ENCODE data around the gene PRUNE1.

The PRUNE1 gene

GRCh38 chr1:151008244-151009205, at the start of gene PRUNE1:
Gene PRUNE1 (plus strand): TSS chr1:151008449. CDS start chr1:151008633, 184 bp downstream.
- DNase-seq (ENCODE audit: low read depth in 2 of 2, low spot score in 1 of 2), result peak; percentile 92 to 95

- no peak for DNase-seq (ENCODE audit: low read depth in 2 of 2, low spot score in 1 of 2)
Measured at GRCh38 chr1:150960646-150961045, 47.6 kb upstream of the PRUNE1 start.

GRCh38 chr1:150961756-150962155, 46.5 kb upstream of the PRUNE1 start:
- no peak for DNase-seq (ENCODE audit: low read depth in 2 of 2, low spot score in 1 of 2)

GRCh38 chr1:150963321-150964163, 44.7 kb upstream of the PRUNE1 start:
- no peak for DNase-seq (ENCODE audit: low read depth in 2 of 2, low spot score in 1 of 2)

- DNase-seq (ENCODE audit: low read depth in 2 of 2, low spot score in 1 of 2), result no peak
Measured at GRCh38 chr1:150964164-150964489, 44.1 kb upstream of the PRUNE1 start.

- no peak for DNase-seq (ENCODE audit: low read depth in 2 of 2, low spot score in 1 of 2)
Measured at GRCh38 chr1:150965605-150966004, 42.6 kb upstream of the PRUNE1 start.

- DNase-seq (ENCODE audit: low read depth in 2 of 2, low spot score in 1 of 2), result no peak
Measured at GRCh38 chr1:150966011-150966410, 42.2 kb upstream of the PRUNE1 start.

GRCh38 chr1:150967936-150968335, 40.3 kb upstream of the PRUNE1 start:
- DNase-seq (ENCODE audit: low read depth in 2 of 2, low spot score in 1 of 2), result no peak

- DNase-seq (ENCODE audit: low read depth in 2 of 2, low spot score in 1 of 2), result no peak
Measured at GRCh38 chr1:150968491-150968890, 39.8 kb upstream of the PRUNE1 start.

GRCh38 chr1:150969626-150970025, 38.6 kb upstream of the PRUNE1 start:
- no peak for DNase-seq (ENCODE audit: low read depth in 2 of 2, low spot score in 1 of 2)

GRCh38 chr1:150970808-150971582, 37.3 kb upstream of the PRUNE1 start:
- DNase-seq (ENCODE audit: low read depth in 2 of 2, low spot score in 1 of 2), result no peak

GRCh38 chr1:150971583-150972416, 36.4 kb upstream of the PRUNE1 start:
- DNase-seq (ENCODE audit: low read depth in 2 of 2, low spot score in 1 of 2), result no peak

- DNase-seq (ENCODE audit: low read depth in 2 of 2, low spot score in 1 of 2), result no peak
Measured at GRCh38 chr1:150972417-150972940, 35.8 kb upstream of the PRUNE1 start.

GRCh38 chr1:150973258-150973835, 34.9 kb upstream of the PRUNE1 start:
- no peak for DNase-seq (ENCODE audit: low read depth in 2 of 2, low spot score in 1 of 2)

GRCh38 chr1:150973836-150974579, 34.2 kb upstream of the PRUNE1 start:
- no peak for DNase-seq (ENCODE audit: low read depth in 2 of 2, low spot score in 1 of 2)

GRCh38 chr1:150974580-150975478, 33.4 kb upstream of the PRUNE1 start, which contains the start of gene CERS2:
Gene CERS2 (minus strand): TSS chr1:150974835. CDS start chr1:150969090, 5,745 bp downstream.
- DNase-seq (ENCODE audit: low read depth in 2 of 2, low spot score in 1 of 2), result peak; percentile 39 to 50

GRCh38 chr1:150976401-150976821, 31.8 kb upstream of the PRUNE1 start:
- no peak for DNase-seq (ENCODE audit: low read depth in 2 of 2, low spot score in 1 of 2)

All from stimulated activated CD8-positive, alpha-beta memory T cell treated with anti-CD3 and anti-CD28 coated beads, Interleukin-4, amount 100 ng/mL, for 1 hour (primary cell).